Keratinocyte (primary cell): Measurements from ENCODE around the gene SRGAP3. TPM values are rescaled to one million over a fixed set of nuclear protein-coding genes. Genes with fewer than 3 reads are reported as not detected.

Source experiments
- DNase-seq: peaks from one replicate; pipeline ENCODE4 v3.0.0-alpha.2; 2011; ENCODE audit warnings: low read depth, missing footprints, low spot score
- FAIRE-seq: peaks from 2 replicates; lab custom pipeline; 2011; peaks lifted over from hg19 to GRCh38; lab: Jason Lieb, UNC
- H2AFZ ChIP-seq: 2 replicates; pipeline ENCODE4 v1.6.0; 2012; ENCODE audit warnings: low read length, control low read depth, inconsistent platforms; ENCODE audit not compliant: control insufficient read depth
- H3K27ac ChIP-seq: 2 replicates; pipeline ENCODE4 v1.5.1; 2011; ENCODE audit warnings: low read length; ENCODE audit not compliant: control insufficient read depth, insufficient read depth
- H3K27me3 ChIP-seq: 3 replicates; pipeline ENCODE4 v1.6.0; 2011; ENCODE audit warnings: low read length; ENCODE audit not compliant: control insufficient read depth, insufficient read depth; ENCODE audit errors: extremely low read depth
- H3K36me3 ChIP-seq, 2 experiments: 2 replicates in 1 of 2; 3 replicates in 1 of 2; pipeline ENCODE4 v1.5.1; 2011; ENCODE audit warnings: low read length in 2 of 2, mild to moderate bottlenecking in 1 of 2; ENCODE audit not compliant: control insufficient read depth in 2 of 2, insufficient read depth in 2 of 2; ENCODE audit errors: extremely low read depth in 1 of 2
- H3K4me1 ChIP-seq: 3 replicates; pipeline ENCODE4 v1.5.1; 2011; ENCODE audit warnings: low read length; ENCODE audit not compliant: control insufficient read depth, insufficient read depth; ENCODE audit errors: extremely low read depth
- H3K4me2 ChIP-seq: 3 replicates; pipeline ENCODE4 v1.6.0; 2011; ENCODE audit warnings: low read depth, low read length; ENCODE audit not compliant: control insufficient read depth, insufficient read depth; ENCODE audit errors: extremely low read depth
- H3K4me3 ChIP-seq, 3 experiments: fragments of 200-600 bp in 1 of 3; sonication (generic) in 1 of 3; 2 replicates in 2 of 3; 3 replicates in 1 of 3; pipeline ENCODE4 v1.5.1; 2011 to 2016; ENCODE audit warnings: low read length in 3 of 3, mild to moderate bottlenecking in 3 of 3, control low read depth in 2 of 3, inconsistent platforms in 1 of 3, low read depth in 1 of 3, mixed read lengths in 1 of 3, mixed run types in 1 of 3, moderate library complexity in 1 of 3; ENCODE audit not compliant: control insufficient read depth in 2 of 3, insufficient read depth in 2 of 3; ENCODE audit errors: extremely low read depth in 1 of 3
- H3K79me2 ChIP-seq: 2 replicates; pipeline ENCODE4 v1.6.0; 2012; ENCODE audit warnings: low read length; ENCODE audit not compliant: control insufficient read depth, insufficient read depth
- H3K9ac ChIP-seq: 3 replicates; pipeline ENCODE4 v1.6.0; 2011; ENCODE audit warnings: low read length; ENCODE audit not compliant: control insufficient read depth, insufficient read depth; ENCODE audit errors: extremely low read depth
- H3K9me1 ChIP-seq: 3 replicates; pipeline ENCODE4 v1.6.0; 2011; ENCODE audit warnings: low read length; ENCODE audit not compliant: control insufficient read depth, insufficient read depth; ENCODE audit errors: extremely low read depth
- H3K9me3 ChIP-seq: 2 replicates; pipeline ENCODE4 v1.5.1; 2012; ENCODE audit warnings: low read depth, low read length; ENCODE audit not compliant: control insufficient read depth
- H4K20me1 ChIP-seq: 3 replicates; pipeline ENCODE4 v1.6.0; 2011; ENCODE audit warnings: low read length; ENCODE audit not compliant: control insufficient read depth, insufficient read depth; ENCODE audit errors: extremely low read depth
- CTCF ChIP-seq, 3 experiments: IDR thresholded peaks in 1 of 3; conservative IDR thresholded peaks in 1 of 3; optimal IDR thresholded peaks in 1 of 3; 2 replicates in 2 of 3; 3 replicates in 1 of 3; pipeline versions ENCODE3 to v1.5.1; 2011; ENCODE audit warnings: low read length in 3 of 3, mild to moderate bottlenecking in 3 of 3, moderate library complexity in 2 of 3, control low read depth in 1 of 3, inconsistent platforms in 1 of 3; ENCODE audit not compliant: insufficient read depth in 2 of 3; ENCODE audit errors: extremely low read depth in 1 of 3
- EZH2 ChIP-seq: IDR thresholded peaks from one replicate; pipeline ENCODE4 v1.6.1; 2012; ENCODE audit warnings: inconsistent platforms, mild to moderate bottlenecking, low read length, moderate library complexity
- dilution Hi-C: fragments of 300-500 bp; cut with MboI; formaldehyde crosslinking; loops from one replicate; pipeline ENCODE4 v1.7.0; 2020; ENCODE audit warnings: low sequenced_read_pairs; ENCODE audit not compliant: extremely low pct_ligation_motif_present
- polyA plus RNA-seq, 5 experiments: library from polyadenylated mRNA; depleted of rRNA in 3 of 5; stranded (reverse) in 3 of 5; stranded (forward) in 1 of 5; unstranded in 1 of 5; fragments of >200 nt; gene quantifications; 1 replicate in 1 of 5; 2 replicates in 3 of 5; 3 replicates in 1 of 5; pipeline versions ENCODE4 v1.2.1 to v1.2.3, GENCODE V29; 2011 to 2012; ENCODE audit warnings: missing spikeins in 2 of 5, low read depth in 1 of 5, low replicate concordance in 1 of 5

The SRGAP3 gene
- polyA plus RNA-seq, 1 donor (not counting 4 experiments of a cell fraction or from before 2014, with no cell fraction given): 7.2 TPM

GRCh38 chr3:9217784-9218513 lies 31.5 kb downstream of the SRGAP3 start:
- no peak overlapping the region for H2AFZ ChIP-seq
- TF ChIP-seq EZH2: no peak
- TF ChIP-seq CTCF (optimal IDR thresholded peaks at IDR 0.05 in 1 of 3, IDR thresholded peaks at IDR 0.05 in 1 of 3, conservative IDR thresholded peaks at IDR 0.05 in 1 of 3; ENCODE audit: extremely low read depth in 1 of 3, insufficient read depth in 2 of 3, low read length in 3 of 3): no peak
- no peaks in the 10 kb centered on the region for H4K20me1 ChIP-seq
- H3K27me3 ChIP-seq: no peaks in the 10 kb centered on the region
- peaks cover 25% of the 10 kb centered on the region for H3K79me2 ChIP-seq
- FAIRE-seq: no peak
- H3K4me2 ChIP-seq: no peak overlapping the region
- no peaks in the 10 kb centered on the region for H3K9me1 ChIP-seq
- no peaks in the 10 kb centered on the region for H3K36me3 ChIP-seq
- H3K9ac ChIP-seq: peak overlapping the region; percentile 46
- no peak for DNase-seq
- no peaks in the 10 kb centered on the region for H3K9me3 ChIP-seq
- H3K27ac ChIP-seq: no peak overlapping the region
- dilution Hi-C loops: no loop called here
- peaks cover 25% of the 10 kb centered on the region for H3K4me1 ChIP-seq
- no peak overlapping the region for H3K4me3 ChIP-seq

DNA sequence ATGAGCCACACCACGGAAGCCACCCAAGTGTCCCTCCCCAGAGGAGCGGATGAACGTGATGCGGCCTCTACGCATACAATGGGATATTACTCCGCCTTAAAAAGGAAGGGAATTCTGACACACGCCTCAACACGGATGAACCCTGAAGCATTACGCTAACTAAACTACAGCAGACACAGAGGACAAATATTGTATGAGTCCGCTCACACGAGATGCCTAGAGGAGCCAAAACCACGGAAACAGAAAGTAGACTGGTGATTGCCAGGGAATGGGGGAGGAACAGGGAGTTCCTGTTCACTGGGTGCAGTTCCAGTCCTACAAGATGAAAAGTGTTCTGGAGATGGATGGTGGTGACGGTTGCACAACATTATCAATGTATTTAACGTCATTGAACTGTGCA lies 32.7 kb downstream of the SRGAP3 start:
- H4K20me1 ChIP-seq: no peaks in the 10 kb centered on the region
- TF ChIP-seq CTCF (optimal IDR thresholded peaks at IDR 0.05 in 1 of 3, IDR thresholded peaks at IDR 0.05 in 1 of 3, conservative IDR thresholded peaks at IDR 0.05 in 1 of 3; ENCODE audit: extremely low read depth in 1 of 3, insufficient read depth in 2 of 3, low read length in 3 of 3) (no peak), EZH2 (no peak)
- peak overlapping the region; percentile 76 for H3K27ac ChIP-seq
- H2AFZ ChIP-seq: peak overlapping the region; percentile 74
- no peaks in the 10 kb centered on the region for H3K9me3 ChIP-seq
- no peaks in the 10 kb centered on the region for H3K9me1 ChIP-seq
- H3K27me3 ChIP-seq: no peaks in the 10 kb centered on the region
- dilution Hi-C loops: no loop called here
- DNase-seq (peak; percentile 26), FAIRE-seq (peak; percentile 82)
- H3K4me3 ChIP-seq: peak overlapping the region in 2 of 3 experiments; percentile 3 to 61
- peaks cover 25% of the 10 kb centered on the region for H3K4me1 ChIP-seq
- H3K79me2 ChIP-seq: peaks cover 24% of the 10 kb centered on the region
- no peaks in the 10 kb centered on the region for H3K36me3 ChIP-seq
- peak overlapping the region; percentile 69 for H3K4me2 ChIP-seq
- H3K9ac ChIP-seq: peak overlapping the region; percentile 45
